Urinary bladder (tissue), 4 donors: Measurements from ENCODE around the gene SSBP1. TPM values are rescaled to one million over a fixed set of nuclear protein-coding genes. Genes with fewer than 3 reads are reported as not detected.
"Not testable (repeated sequence)": the region's sequence is repeated elsewhere in the genome, so short reads cannot be mapped to it uniquely, and the experiment has no call there.

ENCODE experiments used
- DNase-seq: peaks from one replicate; pipeline ENCODE4 v3.0.0-alpha.2; 2015; ENCODE audit errors: extremely low spot score
- H3K27ac ChIP-seq: one replicate; pipeline ENCODE4 v1.5.1; 2013; ENCODE audit warnings: low read depth, mild to moderate bottlenecking, moderate library complexity
- H3K36me3 ChIP-seq: one replicate; pipeline ENCODE4 v1.6.1; 2013; ENCODE audit warnings: mild to moderate bottlenecking, moderate library complexity; ENCODE audit not compliant: insufficient read depth
- H3K4me1 ChIP-seq: one replicate; pipeline ENCODE4 v1.6.1; 2013; ENCODE audit warnings: mild to moderate bottlenecking, moderate library complexity; ENCODE audit not compliant: insufficient read depth
- H3K4me3 ChIP-seq: one replicate; pipeline ENCODE4 v1.5.1; 2013; ENCODE audit warnings: low read depth, low read length
- WGBS: extraction: QIAGEN DNeasy Blood & Tissue Kit; methylation state at CpG from one replicate; pipeline ENCODE4 v1.1.7; 2013; 5-methylcytosine and 5-hydroxymethylcytosine counted together
- polyA plus RNA-seq: library from polyadenylated mRNA; stranded (reverse); fragments of 200-250 nt; gene quantifications from one replicate; pipeline ENCODE4 v1.2.3, GENCODE V29; 2013
- total RNA-seq: library from RNA; depleted of rRNA; stranded (reverse); fragments of >200 nt; gene quantifications from one replicate; pipeline ENCODE4 v1.2.3, GENCODE V29; 2014
- donor health status: healthy with polysubstance abuse.
- donor health status: healthy.

SSBP1 gene, protein sequence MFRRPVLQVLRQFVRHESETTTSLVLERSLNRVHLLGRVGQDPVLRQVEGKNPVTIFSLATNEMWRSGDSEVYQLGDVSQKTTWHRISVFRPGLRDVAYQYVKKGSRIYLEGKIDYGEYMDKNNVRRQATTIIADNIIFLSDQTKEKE
- 124 TPM for total RNA-seq
- 137 TPM for polyA plus RNA-seq

DNA sequence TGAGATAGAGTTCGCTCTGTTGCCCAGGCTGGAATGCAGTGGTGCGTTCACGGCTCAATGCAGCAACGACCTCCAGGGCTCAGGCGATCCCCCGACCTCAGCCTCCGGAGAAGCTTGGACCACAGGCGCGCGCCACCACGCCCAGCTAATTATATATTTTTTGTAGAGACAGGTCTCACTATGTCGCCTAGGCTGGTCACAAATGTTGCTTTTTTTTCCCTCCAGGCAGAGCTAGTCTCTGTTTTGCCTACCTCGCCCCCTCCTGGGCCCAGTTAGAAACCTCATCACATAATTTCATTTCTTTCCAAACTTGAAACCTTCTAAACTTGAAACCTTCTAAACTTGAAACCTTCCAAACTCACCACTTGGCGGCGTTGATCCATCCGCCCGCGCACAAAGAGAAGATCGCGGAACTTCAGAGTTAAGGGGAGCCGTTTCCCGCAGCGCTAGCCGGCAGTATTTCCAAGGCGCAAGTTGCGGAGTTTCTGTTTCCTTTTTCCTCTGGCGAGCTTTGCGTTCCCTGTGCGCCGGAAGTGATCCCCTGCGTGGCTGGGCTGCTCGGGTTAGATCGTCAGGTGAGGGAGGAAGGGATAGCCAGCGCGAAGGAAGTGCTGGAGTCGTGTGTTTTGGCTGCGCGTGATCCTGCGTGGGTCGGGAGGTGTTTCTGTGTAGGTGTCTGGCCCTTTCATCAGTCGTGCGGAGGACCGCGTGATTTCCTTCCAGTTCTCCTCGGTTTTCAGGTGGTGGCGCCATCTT is at the start of gene SSBP1:
TSS of gene SSBP1 (plus strand) at position 523 of the 756 bp plus-strand sequence. CDS start 809 bp downstream, outside the sequence.
- H3K4me1 ChIP-seq, result no peaks in the 10 kb centered on the region
- 3% methylated on average over 46 of the region's 46 CpGs for WGBS
- DNase-seq, result peak; percentile 94
- peaks cover 5% of the 10 kb centered on the region for H3K36me3 ChIP-seq
- peak within 1 kb of the TSS; percentile 46 for H3K27ac ChIP-seq
- H3K4me3 ChIP-seq, result peak within 1 kb of the TSS; percentile 64

DNA sequence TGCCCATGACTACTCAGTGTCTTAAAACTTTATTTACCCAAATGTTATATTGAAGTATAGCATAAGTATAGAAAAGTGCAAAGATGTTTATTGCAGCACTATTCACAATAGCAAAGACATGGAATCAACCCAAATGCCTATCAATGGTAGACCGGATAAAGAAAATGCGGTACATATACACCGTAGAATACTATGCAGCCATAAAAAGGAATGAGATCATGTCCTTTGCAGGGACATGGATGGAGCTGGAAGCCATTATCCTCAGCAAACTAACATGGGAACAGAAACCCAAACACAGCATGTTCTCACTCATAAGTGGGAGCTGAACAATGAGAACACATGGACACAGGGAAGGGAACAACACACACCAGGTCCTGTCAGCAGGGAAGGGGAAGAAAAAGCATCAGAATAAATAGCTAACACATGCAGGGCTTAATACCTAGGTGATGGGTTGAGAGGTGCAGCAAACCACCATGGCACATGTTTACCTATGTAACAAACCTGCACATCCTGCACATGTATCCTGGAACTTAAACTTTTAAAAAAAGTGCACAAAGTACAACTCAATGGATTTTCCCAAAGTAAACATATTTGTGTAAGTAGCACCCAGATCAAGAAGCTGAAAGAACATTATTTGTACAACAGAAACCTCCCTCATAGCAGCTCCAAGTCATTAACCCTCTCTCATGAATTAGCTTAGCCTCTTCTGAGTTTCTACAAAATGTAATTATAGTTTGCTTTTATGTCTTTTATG is 48.9 kb upstream of the SSBP1 start:
- WGBS, result 98% methylated on average over 3 of the region's 3 CpGs
- DNase-seq, H3K4me3 ChIP-seq: not testable (repeated sequence)

DNA sequence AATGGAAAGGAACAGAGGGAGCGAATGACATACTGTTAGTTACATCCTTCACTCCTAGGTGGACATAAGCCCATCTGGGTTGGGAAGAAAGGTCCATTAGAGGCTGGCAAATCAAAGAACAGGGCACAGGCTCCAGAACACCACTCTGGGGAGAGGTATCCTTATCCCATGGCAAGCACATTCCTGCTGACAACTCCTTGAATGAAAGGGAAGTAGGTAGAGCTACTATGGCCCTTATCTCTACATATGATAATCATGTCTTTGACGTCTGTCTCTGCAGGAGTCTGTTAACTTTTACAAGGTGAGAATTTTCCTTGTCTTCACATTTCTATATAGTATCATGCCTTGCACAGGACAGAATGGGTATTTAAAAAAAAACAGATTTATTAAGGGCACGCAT is 46.6 kb upstream of the SSBP1 start:
- Histone ChIP-seq H3K27ac (no peak overlapping the region), H3K4me1 (no peaks in the 10 kb centered on the region), H3K36me3 (no peaks in the 10 kb centered on the region), H3K4me3 (no peak overlapping the region)
- no peak for DNase-seq
- WGBS, result 78% methylated on average over 3 of the region's 3 CpGs

More for the DNA sequence above, 48.9 kb upstream of the SSBP1 start:
- not testable (repeated sequence) for H3K4me1 ChIP-seq, H3K36me3 ChIP-seq, H3K27ac ChIP-seq

GRCh38 chr7:141691961-141692360 is 46.2 kb upstream of the SSBP1 start:
- 86% methylated on average over 4 of the region's 4 CpGs for WGBS
- Histone ChIP-seq H3K4me1 (no peaks in the 10 kb centered on the region), H3K36me3 (no peaks in the 10 kb centered on the region), H3K27ac (no peak overlapping the region), H3K4me3 (no peak overlapping the region)
- no peak for DNase-seq

GRCh38 chr7:141693082-141693481 is 45.1 kb upstream of the SSBP1 start:
- no peaks in the 10 kb centered on the region for H3K4me1 ChIP-seq
- no peaks in the 10 kb centered on the region for H3K36me3 ChIP-seq
- DNase-seq, result no peak
- WGBS, result 85% methylated on average over 3 of the region's 3 CpGs
- no peak overlapping the region for H3K4me3 ChIP-seq
- H3K27ac ChIP-seq, result no peak overlapping the region

DNA sequence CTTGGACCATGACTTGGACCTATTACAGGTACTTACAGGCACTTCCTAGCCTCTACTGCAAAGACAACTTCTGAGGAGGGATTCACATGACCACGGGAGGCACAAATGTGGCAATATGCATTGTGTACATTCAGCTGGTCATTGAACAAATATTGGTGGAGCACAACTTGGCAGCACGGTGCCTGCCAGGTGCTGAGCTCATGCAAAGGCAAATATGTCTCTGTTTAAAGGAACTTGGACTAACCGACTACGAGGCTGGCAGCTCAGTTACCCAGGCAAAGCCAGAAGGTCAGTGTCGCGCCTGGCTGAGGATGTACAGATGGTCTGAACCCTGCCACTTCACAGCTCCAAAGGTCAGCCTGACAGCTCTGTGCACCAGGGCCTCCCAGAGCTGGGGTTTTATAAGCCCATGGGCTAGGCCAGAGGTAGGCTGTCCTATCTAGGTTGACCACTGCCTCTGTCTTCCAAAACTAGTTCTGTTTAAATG is 42.3 kb upstream of the SSBP1 start:
- DNase-seq, result no peak
- 75% methylated on average over 6 of the region's 6 CpGs for WGBS
- H3K27ac ChIP-seq, result no peak overlapping the region
- H3K4me1 ChIP-seq, result no peaks in the 10 kb centered on the region
- H3K4me3 ChIP-seq, result no peak overlapping the region
- no peaks in the 10 kb centered on the region for H3K36me3 ChIP-seq

DNA sequence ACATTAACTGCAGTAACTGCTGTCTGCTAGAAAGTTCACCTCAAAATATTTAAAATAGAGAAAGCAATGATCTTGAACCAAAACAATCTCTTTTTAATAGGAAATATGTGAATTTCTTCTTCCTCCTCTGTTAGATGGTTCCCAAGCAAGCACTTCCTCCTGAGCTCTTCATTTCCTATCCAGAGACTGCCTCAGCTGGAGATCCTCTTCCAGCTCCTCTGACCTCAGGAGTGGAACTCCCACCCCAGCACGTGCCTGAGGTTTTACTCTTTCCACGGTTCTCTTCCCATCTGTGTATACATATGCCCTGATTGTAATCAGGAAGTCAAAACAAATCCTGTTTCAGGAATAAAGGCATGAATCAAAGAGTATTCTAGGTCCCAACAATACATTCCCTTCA is 41.8 kb upstream of the SSBP1 start:
- DNase-seq, result no peak
- no peak overlapping the region for H3K4me3 ChIP-seq
- H3K36me3 ChIP-seq, result no peaks in the 10 kb centered on the region
- WGBS, result 36% methylated on average over 2 of the region's 2 CpGs
- H3K27ac ChIP-seq, result no peak overlapping the region
- H3K4me1 ChIP-seq, result no peaks in the 10 kb centered on the region

GRCh38 chr7:141697211-141697871 is 40.8 kb upstream of the SSBP1 start:
- no peak overlapping the region for H3K4me3 ChIP-seq
- DNase-seq, result no peak
- 78% methylated on average over 10 of the region's 10 CpGs for WGBS
- H3K27ac ChIP-seq, result no peak overlapping the region
- H3K36me3 ChIP-seq, result no peaks in the 10 kb centered on the region
- no peaks in the 10 kb centered on the region for H3K4me1 ChIP-seq

DNA sequence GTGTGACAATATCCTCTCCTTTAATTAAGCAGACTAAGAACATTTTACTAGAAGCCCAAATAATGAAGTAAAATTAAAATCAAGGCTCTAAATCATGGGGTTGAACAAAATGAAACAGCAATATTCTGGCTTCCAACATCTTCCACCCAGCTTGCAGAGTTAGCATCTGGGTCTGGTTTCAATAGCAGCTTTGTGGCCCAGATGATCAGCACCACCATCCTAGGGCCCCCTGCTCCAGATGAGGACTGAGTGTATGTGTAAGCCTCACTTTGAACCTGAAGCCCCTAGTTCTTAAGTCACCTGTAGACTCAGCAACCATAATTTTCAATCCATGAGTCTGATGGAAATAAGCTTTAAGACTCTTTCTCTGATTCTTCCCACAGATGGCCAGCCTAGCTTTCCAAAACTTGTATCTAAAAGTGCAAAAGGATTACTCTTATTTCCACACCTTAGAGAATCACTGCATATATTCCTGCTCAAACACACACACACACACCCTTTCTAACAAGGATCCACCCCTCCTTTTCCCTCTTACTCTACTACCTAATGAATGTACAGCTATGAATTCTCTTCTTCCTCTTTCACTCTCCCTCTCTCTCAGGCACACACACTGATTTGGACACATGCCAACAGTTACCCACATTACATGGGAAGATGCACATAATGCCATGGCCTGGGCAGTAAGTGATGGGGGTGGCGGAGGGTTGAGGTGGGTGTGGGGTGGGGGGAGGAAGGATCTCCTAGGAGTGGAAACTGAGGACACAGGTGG is 39.7 kb upstream of the SSBP1 start:
- H3K27ac ChIP-seq, result no peak overlapping the region
- DNase-seq, result no peak
- H3K36me3 ChIP-seq, result no peaks in the 10 kb centered on the region
- no peak overlapping the region for H3K4me3 ChIP-seq
- no peaks in the 10 kb centered on the region for H3K4me1 ChIP-seq
- 89% methylated on average over 1 of the region's 1 CpG for whole genome bisulfite sequencing

GRCh38 chr7:141699860-141700259 is 38.3 kb upstream of the SSBP1 start:
- Histone ChIP-seq H3K4me3 (no peak overlapping the region), H3K27ac (no peak overlapping the region), H3K4me1 (no peaks in the 10 kb centered on the region), H3K36me3 (no peaks in the 10 kb centered on the region)
- no peak for DNase-seq
- 82% methylated on average over 3 of the region's 3 CpGs for WGBS

DNA sequence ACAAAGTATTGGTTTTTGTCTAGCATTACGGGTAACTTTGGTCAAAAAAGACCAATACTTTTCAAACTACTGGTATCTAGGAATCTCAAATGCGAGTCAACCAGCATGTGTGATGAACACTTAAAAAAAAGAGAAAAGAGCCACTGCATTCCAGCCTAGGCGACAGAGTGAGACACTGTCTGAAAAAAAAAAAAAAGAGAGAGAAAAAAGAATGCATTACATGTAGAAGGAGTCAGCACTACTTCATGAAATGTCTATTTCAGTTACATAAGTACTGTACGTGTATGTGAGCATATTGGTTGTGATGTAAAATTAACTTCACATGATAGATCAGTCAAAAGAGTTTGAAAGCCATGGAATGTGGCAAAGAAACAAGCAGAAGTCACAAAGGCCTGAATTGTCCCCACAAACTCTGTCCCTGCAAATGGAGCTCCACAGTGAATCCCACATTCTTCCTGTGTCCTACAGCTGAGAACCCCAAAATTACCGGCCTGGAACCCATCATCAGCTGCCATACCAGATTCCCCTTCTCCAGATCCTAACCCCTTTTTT is 37.8 kb upstream of the SSBP1 start:
- WGBS, result 67% methylated on average over 5 of the region's 5 CpGs
- H3K36me3 ChIP-seq, result no peaks in the 10 kb centered on the region
- H3K4me3 ChIP-seq, result no peak overlapping the region
- H3K4me1 ChIP-seq, result no peaks in the 10 kb centered on the region
- H3K27ac ChIP-seq, result no peak overlapping the region
- DNase-seq, result no peak

DNA sequence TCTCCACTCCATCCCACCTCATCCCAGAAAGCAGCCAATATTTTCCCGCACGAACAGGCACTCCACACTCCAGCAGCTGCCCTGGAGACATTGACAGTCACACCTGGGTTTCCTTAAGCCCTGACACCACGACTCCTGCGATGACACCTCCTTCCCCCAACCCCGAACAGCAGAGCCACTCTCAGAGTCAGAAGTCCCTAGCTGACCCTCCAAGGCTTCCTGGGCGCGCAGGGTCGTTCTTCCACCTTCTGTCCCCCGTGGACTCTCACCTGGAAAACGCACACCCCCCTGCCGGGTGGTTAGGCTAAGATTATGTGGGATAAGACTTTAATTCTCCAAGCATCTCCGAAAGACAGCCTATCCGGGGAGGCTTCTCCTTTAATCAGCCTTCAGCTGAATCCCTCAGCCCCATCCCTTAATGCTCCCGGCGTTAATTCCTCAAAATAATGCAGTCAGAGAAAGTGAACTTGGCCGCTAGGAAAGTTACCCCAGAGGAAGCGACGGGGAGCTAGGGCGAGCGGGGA is 37.2 kb upstream of the SSBP1 start:
- Histone ChIP-seq H3K4me3 (peak overlapping the region; percentile 97), H3K36me3 (no peaks in the 10 kb centered on the region), H3K27ac (no peak overlapping the region), H3K4me1 (no peaks in the 10 kb centered on the region)
- no peak for DNase-seq
- WGBS, result 13% methylated on average over 20 of the region's 20 CpGs
